ENCODE measurements around the gene CAB39.

Gene CAB39

DNA sequence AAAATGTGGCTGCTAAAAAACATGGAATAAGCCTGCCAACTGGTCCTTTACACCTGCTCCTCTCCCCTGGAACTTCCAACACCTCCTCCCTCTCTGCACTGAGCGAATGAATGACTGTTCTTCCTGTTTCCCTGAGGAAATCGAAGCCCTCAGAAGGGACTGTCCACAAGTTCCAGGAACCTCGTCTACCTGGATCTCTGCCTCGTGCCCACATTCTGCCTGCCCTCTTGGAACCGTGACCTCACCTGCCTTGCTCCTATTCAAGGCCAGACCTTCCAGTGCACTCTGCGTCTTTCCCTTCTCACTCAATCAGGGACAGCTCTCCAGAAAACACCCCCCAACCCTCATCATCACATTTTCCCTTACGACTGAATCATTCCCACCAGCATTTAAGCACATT lies 4.4 kb upstream of the CAB39 start:
- TF ChIP-seq, protein P1, sequence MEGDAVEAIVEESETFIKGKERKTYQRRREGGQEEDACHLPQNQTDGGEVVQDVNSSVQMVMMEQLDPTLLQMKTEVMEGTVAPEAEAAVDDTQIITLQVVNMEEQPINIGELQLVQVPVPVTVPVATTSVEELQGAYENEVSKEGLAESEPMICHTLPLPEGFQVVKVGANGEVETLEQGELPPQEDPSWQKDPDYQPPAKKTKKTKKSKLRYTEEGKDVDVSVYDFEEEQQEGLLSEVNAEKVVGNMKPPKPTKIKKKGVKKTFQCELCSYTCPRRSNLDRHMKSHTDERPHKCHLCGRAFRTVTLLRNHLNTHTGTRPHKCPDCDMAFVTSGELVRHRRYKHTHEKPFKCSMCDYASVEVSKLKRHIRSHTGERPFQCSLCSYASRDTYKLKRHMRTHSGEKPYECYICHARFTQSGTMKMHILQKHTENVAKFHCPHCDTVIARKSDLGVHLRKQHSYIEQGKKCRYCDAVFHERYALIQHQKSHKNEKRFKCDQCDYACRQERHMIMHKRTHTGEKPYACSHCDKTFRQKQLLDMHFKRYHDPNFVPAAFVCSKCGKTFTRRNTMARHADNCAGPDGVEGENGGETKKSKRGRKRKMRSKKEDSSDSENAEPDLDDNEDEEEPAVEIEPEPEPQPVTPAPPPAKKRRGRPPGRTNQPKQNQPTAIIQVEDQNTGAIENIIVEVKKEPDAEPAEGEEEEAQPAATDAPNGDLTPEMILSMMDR (IDR thresholded peaks at IDR 0.05; ENCODE audit: low read depth, low read length): no peak
- no peak overlapping the region for H3K4me3 ChIP-seq (replicated peaks in 1 of 2; ENCODE audit: low read depth in 2 of 2, low read length in 2 of 2)
- no peak for DNase-seq (ENCODE audit: low read depth in 2 of 2)

DNA sequence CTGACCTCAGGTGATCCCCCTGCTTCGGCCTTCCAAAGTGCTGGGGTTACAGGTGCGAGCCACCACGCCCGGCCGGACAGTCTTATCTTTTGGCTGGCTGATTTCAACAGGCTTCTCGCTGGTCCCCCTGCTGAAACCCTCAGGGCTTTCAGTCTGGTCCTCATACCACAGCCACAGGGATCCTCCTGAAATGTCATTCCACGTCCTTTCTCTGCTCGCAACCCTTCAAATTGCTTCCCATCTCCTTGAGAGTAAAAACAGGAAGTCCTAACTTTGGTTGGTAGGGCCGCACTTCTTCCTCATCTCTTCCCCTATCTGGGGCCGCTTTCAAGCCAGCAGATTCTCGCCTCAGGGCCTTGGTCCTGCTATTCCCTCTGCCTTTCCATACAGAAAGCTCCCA lies 1.4 kb upstream of the CAB39 start:
- no peak overlapping the region for H3K4me3 ChIP-seq (replicated peaks in 1 of 2; ENCODE audit: low read depth in 2 of 2, low read length in 2 of 2)
- no peak for DNase-seq (ENCODE audit: low read depth in 2 of 2)
- TF ChIP-seq, protein P1 (IDR thresholded peaks at IDR 0.05; ENCODE audit: low read depth, low read length): no peak

DNA sequence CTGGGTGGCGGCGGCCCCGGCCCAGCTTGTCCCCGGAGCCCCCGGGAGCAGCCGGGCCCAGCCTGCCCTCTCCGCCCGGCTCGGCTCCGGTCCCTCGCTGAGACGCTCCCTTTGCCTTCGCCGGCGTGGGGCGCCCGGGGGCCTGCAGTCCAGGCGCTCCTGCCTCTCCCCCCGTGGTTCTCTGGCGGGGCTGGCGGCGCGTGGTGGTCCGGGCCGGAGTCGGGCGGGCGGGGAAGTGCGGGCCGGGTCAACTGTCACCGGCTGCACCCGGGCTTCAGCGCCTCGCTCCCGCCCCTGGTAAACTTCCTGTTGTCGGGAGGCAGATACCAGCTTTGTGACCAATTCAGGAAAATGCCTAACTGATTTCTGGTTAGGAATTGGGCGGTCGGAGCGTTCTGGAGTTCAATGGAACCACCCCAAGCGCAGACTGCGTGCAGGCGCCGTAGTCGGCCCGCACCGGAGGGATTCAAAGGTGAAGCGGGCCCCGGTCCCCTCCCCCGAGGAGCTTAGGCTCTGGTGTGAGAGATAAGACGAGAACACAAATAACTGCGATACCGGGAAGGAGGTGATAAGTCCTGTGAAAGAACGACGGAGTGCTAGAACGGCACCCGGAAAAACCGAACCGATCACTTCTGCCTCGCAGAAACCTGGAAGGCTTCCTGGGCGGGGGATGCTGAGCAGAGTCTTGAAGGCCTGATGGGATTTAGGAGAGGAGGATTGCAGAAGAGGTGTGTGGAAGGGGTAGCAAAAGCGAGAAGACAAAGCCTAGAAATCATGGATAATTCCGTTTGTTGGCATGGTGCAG lies 891 bp downstream of the CAB39 start:
- DNase-seq (ENCODE audit: low read depth in 2 of 2): peak in 1 of 2 donors; percentile 18
- TF ChIP-seq, protein P1 (IDR thresholded peaks at IDR 0.05; ENCODE audit: low read depth, low read length): no peak
- peak overlapping the region; percentile 77 to 89 for H3K4me3 ChIP-seq (replicated peaks in 1 of 2; ENCODE audit: low read depth in 2 of 2, low read length in 2 of 2)

DNA sequence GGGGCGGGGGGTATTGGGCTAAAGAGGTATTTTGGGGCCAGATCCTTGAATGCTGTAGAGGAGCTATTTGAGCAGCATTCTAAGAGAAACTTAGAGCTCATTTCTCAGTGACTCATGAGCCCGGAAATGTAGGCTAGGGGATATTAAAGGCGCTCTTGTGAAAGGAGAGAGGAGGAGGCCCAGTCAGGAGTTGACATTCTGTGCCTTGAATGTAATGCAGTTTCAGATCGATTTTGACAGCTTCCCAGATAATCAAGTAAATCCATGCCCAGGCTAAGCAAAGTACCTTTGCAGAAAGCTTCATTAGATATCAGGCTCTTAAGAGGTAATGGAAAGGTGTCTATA lies 1.5 kb downstream of the CAB39 start:
- DNase-seq (ENCODE audit: low read depth in 2 of 2): peak; percentile 73 to 87
- peak overlapping the region; percentile 77 to 89 for H3K4me3 ChIP-seq (replicated peaks in 1 of 2; ENCODE audit: low read depth in 2 of 2, low read length in 2 of 2)
- TF ChIP-seq, protein P1 (IDR thresholded peaks at IDR 0.05; ENCODE audit: low read depth, low read length): no peak

DNA sequence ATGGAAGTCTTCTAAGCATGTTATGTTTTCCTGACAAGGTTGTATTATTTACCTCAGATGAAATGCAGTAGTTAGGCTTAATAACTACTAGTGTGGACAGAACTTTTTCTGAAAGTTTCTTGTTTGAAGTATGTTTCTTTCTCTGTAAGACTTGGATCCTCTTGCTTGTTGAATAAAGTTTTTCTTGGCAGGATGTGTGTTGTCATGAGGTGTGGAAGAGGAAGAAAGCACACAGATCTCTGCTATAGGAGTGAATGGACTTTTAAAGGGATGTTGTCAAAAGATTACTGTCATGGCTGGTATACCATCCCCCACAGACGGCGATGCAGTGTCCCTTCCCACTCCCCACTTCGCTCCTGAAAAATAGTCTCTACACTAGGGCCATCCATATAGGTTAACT lies 2.6 kb downstream of the CAB39 start:
- peak; percentile 43 to 53 for DNase-seq (ENCODE audit: low read depth in 2 of 2)
- peak overlapping the region in 1 of 2 donors; percentile 7 for H3K4me3 ChIP-seq (replicated peaks in 1 of 2; ENCODE audit: low read depth in 2 of 2, low read length in 2 of 2)
- TF ChIP-seq, protein P1 (IDR thresholded peaks at IDR 0.05; ENCODE audit: low read depth, low read length): no peak

DNA sequence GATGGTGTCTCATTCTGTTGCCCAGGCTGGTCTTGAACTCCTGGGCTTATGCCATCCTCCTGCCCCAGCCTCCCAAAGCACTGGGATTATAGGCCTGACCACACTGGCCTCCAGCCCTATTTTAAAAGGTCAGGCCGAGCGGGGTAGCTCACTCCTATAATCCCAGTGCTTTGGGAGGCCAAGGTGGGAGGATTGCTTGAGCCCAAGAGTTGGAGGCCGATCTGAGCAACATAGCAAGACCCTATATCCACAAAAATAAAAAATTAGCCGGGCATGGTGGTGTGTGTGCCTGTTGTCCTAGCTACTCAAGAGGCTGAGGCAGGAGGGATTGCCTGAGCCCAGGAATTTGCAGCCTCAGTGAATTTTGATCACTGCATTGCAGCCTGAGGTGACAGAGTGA lies 3.9 kb downstream of the CAB39 start:
- TF ChIP-seq, protein P1 (IDR thresholded peaks at IDR 0.05; ENCODE audit: low read depth, low read length): no peak
- H3K4me3 ChIP-seq (replicated peaks in 1 of 2; ENCODE audit: low read depth in 2 of 2, low read length in 2 of 2): no peak overlapping the region

DNA sequence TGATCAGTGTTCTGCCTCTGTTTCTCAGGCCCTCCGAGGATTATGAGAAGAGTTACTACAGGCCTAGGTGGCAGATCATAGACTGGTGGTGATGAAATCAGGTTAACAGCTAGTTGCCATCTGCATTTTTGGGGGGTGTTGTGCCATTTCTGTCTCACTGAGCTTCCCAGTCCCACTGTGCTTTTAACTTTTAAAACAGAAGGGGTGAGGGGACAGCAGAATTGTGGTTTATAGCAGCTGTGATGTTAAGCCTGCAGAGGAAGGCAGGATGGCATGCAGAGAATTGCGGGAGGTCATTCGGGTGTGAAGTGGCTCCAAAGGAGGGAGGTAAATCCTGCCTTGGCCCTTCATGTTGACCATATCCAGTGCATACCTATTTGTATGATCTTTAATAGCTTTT lies 5.0 kb downstream of the CAB39 start:
- DNase-seq (ENCODE audit: low read depth in 2 of 2): no peak
- TF ChIP-seq, protein P1 (IDR thresholded peaks at IDR 0.05; ENCODE audit: low read depth, low read length): no peak
- no peak overlapping the region for H3K4me3 ChIP-seq (replicated peaks in 1 of 2; ENCODE audit: low read depth in 2 of 2, low read length in 2 of 2)

More for the DNA sequence above, 3.9 kb downstream of the CAB39 start:
- DNase-seq (ENCODE audit: low read depth in 2 of 2): no peak
